ENCODE measurements around the gene CYB5R4. TPM values are rescaled to one million over a fixed set of nuclear protein-coding genes. Genes with fewer than 3 reads are reported as not detected.

The CYB5R4 gene
- total RNA-seq, 1 experiment from 2014 or later = 18.9 TPM

DNA sequence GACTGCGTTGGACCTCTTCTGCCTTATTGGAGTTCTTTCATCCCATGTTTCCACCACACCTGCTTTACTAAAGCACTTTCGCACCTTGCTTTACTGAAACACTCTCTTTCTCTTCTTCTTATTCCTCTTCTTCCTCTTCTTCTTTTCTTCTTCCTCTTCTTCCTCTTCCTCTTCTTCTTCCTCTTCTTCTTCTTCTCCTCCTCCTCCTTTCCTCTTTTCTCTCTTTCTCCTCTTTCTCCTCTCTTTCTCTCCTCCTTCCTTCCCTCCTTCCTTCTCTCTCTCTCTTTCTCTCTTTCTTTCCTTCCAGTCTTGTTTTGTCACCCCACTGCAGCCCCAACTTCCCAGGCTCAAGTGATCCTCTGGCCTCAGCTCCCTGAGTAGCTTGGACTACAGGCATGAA is 10.4 kb upstream of the CYB5R4 start:
- peaks cover 7% of the 10 kb centered on the region for H3K9me3 Mint-ChIP-seq (ENCODE audit: unreplicated experiment)
- H3K4me1 Mint-ChIP-seq (ENCODE audit: insufficient read depth, unreplicated experiment) = peaks cover 9% of the 10 kb centered on the region
- no peaks in the 10 kb centered on the region for H3K36me3 Mint-ChIP-seq (ENCODE audit: insufficient read depth, unreplicated experiment)
- H3K4me3 Mint-ChIP-seq (ENCODE audit: unreplicated experiment) = no peak overlapping the region
- BruUV-seq (replicated peaks) = no TSS peak
- H3K27me3 Mint-ChIP-seq (ENCODE audit: insufficient read depth, unreplicated experiment) = peaks cover 38% of the 10 kb centered on the region
- no peak for DNase-seq (ENCODE audit: unreplicated experiment)
- TF ChIP-seq, protein P1, sequence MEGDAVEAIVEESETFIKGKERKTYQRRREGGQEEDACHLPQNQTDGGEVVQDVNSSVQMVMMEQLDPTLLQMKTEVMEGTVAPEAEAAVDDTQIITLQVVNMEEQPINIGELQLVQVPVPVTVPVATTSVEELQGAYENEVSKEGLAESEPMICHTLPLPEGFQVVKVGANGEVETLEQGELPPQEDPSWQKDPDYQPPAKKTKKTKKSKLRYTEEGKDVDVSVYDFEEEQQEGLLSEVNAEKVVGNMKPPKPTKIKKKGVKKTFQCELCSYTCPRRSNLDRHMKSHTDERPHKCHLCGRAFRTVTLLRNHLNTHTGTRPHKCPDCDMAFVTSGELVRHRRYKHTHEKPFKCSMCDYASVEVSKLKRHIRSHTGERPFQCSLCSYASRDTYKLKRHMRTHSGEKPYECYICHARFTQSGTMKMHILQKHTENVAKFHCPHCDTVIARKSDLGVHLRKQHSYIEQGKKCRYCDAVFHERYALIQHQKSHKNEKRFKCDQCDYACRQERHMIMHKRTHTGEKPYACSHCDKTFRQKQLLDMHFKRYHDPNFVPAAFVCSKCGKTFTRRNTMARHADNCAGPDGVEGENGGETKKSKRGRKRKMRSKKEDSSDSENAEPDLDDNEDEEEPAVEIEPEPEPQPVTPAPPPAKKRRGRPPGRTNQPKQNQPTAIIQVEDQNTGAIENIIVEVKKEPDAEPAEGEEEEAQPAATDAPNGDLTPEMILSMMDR (IDR thresholded peaks at IDR 0.05; ENCODE audit: unreplicated experiment) = no peak
- ChIA-PET CTCF (no interaction called here), POLR2A (no interaction called here)
- no peak overlapping the region for H3K27ac Mint-ChIP-seq (ENCODE audit: low read depth, unreplicated experiment)
- intact Hi-C loops (cut with micrococcal nuclease) = no loop called here

DNA sequence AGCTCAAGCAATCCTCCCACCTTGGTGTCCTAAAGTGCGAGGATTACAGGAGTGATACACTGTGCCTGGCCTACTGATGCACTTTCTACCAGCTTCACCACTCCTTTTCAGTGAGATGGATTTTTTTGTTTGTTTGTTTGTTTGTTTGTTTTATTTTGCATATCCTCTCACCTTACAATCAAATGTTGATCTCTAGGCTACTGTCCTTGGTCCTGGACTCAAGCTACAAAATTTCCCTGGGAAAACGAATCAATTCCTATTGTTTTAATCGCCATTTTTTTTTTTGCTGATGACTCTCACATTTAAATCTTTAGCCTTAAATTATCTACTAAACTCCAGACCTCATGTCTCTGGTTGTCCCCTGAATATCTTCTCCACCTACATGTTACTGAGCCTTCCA is 9.9 kb upstream of the CYB5R4 start:
- intact Hi-C loops (cut with micrococcal nuclease) = no loop called here
- DNase-seq (ENCODE audit: unreplicated experiment) = no peak
- CTCF ChIA-PET = no interaction called here
- H3K9me3 Mint-ChIP-seq (ENCODE audit: unreplicated experiment) = peaks cover 7% of the 10 kb centered on the region
- peaks cover 43% of the 10 kb centered on the region for H3K27me3 Mint-ChIP-seq (ENCODE audit: insufficient read depth, unreplicated experiment)
- H3K27ac Mint-ChIP-seq (ENCODE audit: low read depth, unreplicated experiment) = no peak overlapping the region
- H3K4me3 Mint-ChIP-seq (ENCODE audit: unreplicated experiment) = no peak overlapping the region
- H3K4me1 Mint-ChIP-seq (ENCODE audit: insufficient read depth, unreplicated experiment) = peaks cover 4% of the 10 kb centered on the region
- TF ChIP-seq, protein P1 (IDR thresholded peaks at IDR 0.05; ENCODE audit: unreplicated experiment) = no peak
- H3K36me3 Mint-ChIP-seq (ENCODE audit: insufficient read depth, unreplicated experiment) = no peaks in the 10 kb centered on the region
- no TSS peak for BruUV-seq (replicated peaks)
- POLR2A ChIA-PET = no interaction called here

DNA sequence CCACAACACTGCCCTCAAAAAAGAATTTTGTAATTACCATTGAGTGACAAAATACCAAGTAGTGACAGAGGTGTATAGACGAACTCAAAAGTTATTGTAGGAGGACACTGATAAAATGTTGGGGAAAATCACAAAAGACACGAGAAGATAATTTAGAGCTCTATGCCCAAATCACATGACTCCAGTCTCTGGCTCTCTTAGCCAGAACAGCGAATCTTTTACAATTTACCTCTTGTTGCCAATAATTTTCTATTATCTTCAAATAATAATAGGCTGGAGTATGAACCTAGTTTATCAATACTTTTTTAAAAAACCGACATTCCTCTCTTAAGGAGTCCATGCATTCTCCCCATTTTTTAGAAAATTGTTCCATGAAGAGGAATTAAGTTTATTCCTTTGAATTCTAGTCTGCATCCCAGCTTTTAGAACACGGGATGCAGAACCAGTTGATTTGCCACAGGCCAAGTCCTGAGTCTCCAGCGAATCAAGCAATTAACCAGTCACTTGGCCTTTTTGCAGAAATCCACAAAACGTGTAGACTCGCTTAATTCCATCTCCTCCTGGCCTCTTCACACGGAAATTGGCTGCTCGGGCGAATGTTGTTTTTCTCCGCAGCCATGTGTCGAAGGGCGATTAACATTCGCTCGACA is 6.8 kb upstream of the CYB5R4 start:
- Mint-ChIP-seq H3K9me3 (ENCODE audit: unreplicated experiment) (peaks cover 7% of the 10 kb centered on the region), H3K36me3 (ENCODE audit: insufficient read depth, unreplicated experiment) (no peaks in the 10 kb centered on the region), H3K4me1 (ENCODE audit: insufficient read depth, unreplicated experiment) (no peaks in the 10 kb centered on the region), H3K4me3 (ENCODE audit: unreplicated experiment) (no peak overlapping the region), H3K27me3 (ENCODE audit: insufficient read depth, unreplicated experiment) (peaks cover 62% of the 10 kb centered on the region), H3K27ac (ENCODE audit: low read depth, unreplicated experiment) (no peak overlapping the region)
- DNase-seq (ENCODE audit: unreplicated experiment) = no peak
- intact Hi-C loops (cut with micrococcal nuclease) = no loop called here
- TF ChIP-seq, protein P1 (IDR thresholded peaks at IDR 0.05; ENCODE audit: unreplicated experiment) = no peak
- no TSS peak for BruUV-seq (replicated peaks)
- CTCF ChIA-PET = interaction anchor here (1.5 kb wide), 1 partner anchor 238 kb away, joined by 5 read pairs; no protein-coding TSS in a partner anchor
- POLR2A ChIA-PET = no interaction called here

DNA sequence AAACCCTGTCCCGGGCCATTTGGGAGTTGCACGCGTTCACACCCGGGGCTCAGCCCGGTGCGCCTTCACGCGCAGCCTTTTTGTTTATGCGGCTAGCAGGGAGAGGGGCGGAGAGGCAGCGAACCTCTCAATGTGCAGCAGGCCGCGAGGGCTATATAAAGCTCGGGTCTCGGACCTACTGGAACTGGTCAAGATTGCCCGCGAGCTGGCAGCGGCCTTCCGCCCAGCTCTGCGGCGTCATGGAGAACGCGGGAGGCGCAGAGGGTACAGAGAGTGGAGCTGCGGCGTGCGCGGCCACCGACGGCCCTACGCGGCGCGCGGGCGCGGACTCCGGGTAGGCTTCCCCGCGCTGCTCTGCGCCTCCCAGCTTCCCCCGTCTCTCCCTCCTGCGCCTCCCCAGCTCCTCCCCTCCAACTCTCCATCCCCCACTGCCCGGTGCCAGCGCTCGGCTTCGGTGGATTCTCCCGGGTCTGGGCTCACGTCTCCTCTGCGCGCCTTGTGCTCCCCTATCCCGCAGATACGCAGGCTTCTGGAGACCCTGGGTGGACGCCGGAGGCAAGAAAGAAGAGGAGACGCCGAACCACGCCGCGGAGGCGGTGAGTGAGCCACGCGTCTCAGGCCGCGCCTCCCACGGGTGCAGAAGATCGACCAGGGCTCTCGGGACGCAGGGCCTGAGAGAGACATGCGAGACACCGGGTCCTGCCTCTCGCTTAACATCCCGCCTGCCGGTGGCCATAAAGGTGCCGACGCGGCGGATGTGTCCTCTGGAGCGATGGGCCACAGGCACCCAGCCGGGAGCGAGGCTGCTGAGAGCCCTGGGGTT is 6.1 kb upstream of the CYB5R4 start, which contains the start of gene RIPPLY2:
RIPPLY2 (plus strand) TSS at position 183 of the 823 bp plus-strand sequence; CDS start at position 240, 57 bp downstream.
- CTCF ChIA-PET = no interaction called here
- intact Hi-C loops (cut with micrococcal nuclease) = no loop called here
- H3K4me1 Mint-ChIP-seq (ENCODE audit: insufficient read depth, unreplicated experiment) = no peaks in the 10 kb centered on the region
- no peaks in the 10 kb centered on the region for H3K36me3 Mint-ChIP-seq (ENCODE audit: insufficient read depth, unreplicated experiment)
- no TSS peak for BruUV-seq (replicated peaks)
- peaks cover 7% of the 10 kb centered on the region for H3K9me3 Mint-ChIP-seq (ENCODE audit: unreplicated experiment)
- no peak for DNase-seq (ENCODE audit: unreplicated experiment)
- peak within 1 kb of the TSS; percentile 19 for H3K4me3 Mint-ChIP-seq (ENCODE audit: unreplicated experiment)
- H3K27ac Mint-ChIP-seq (ENCODE audit: low read depth, unreplicated experiment) = no peak within 1 kb of the TSS
- peaks cover 62% of the 10 kb centered on the region for H3K27me3 Mint-ChIP-seq (ENCODE audit: insufficient read depth, unreplicated experiment)
- TF ChIP-seq, protein P1 (IDR thresholded peaks at IDR 0.05; ENCODE audit: unreplicated experiment) = no peak
- POLR2A ChIA-PET = no interaction called here
